ENCODE measurements around the gene PPRC1.
"Not testable (repeated sequence)": the region's sequence is repeated elsewhere in the genome, so short reads cannot be mapped to it uniquely, and the experiment has no call there.

The PPRC1 gene

DNA sequence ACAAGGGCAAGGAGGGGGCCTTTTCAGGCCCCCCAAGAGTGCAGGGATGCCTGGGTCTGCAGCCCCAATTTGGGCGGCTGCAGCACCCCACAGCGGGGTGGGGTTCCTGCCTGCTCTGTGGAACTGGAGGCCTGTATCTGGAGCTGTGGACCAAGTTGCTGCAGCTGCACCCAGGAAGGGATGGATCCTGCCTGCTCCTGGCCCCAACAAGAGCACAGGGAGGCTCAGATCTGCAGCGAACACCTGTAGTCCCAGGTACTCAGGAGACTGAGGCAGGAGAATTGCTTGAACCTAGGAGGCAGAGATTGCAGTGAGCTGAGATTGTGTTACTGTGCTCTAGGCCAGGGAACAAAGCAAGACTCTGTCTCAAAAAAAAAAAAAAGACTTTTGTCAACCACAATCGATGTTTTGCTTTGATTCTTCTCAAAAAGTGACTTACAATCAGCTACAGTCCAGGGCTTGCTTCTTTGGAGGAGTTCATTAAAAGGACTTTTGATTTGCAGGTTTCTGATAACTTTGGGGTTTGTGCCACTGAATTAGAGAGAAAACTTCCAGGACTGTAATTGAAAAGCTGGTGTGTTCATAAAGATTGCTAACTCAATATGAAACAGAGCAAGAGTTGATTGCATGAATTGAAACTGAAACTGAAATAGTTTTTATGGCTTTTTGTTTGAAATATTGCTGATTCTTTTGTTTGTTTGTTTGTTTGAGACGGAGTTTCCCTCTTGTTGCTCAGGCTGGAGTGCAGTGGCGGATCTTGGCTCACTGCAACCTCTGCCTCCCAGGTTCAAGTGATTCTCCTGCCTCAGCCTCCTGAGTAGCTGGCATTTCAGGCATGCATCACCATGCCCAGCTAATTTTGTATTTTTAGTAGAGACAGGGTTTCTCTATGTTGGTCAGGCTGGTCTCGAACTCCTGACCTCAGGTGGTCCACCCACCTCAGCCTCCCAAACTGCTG is 56.4 kb downstream of the PPRC1 start:
- H2BK15ac ChIP-seq (ENCODE audit: low read length), result peak overlapping the region; percentile 52
- H2AFZ ChIP-seq (ENCODE audit: low read length); H2AK5ac ChIP-seq (ENCODE audit: low read depth, low read length); H3K4me2 ChIP-seq (ENCODE audit: insufficient read depth, low read length, poor library complexity, severe bottlenecking); DNase-seq (ENCODE audit: low spot score); H3K79me1 ChIP-seq (ENCODE audit: low read depth, low read length); H3K4me3 ChIP-seq (ENCODE audit: low read length in 2 of 2); H3K14ac ChIP-seq (ENCODE audit: low read length); H3K36me3 ChIP-seq (replicated peaks in 1 of 2; ENCODE audit: control insufficient read depth in 2 of 2, insufficient read depth in 2 of 2, low read length in 2 of 2); H2BK12ac ChIP-seq (ENCODE audit: low read length); H3K27ac ChIP-seq (replicated peaks; ENCODE audit: low read length); H4K8ac ChIP-seq (ENCODE audit: low read depth, low read length); H3K4ac ChIP-seq (ENCODE audit: low read length); H4K91ac ChIP-seq (ENCODE audit: low read depth, low read length, poor library complexity); H3K23ac ChIP-seq (ENCODE audit: low read depth, low read length, poor library complexity); H3K4me1 ChIP-seq (ENCODE audit: control insufficient read depth in 2 of 2, insufficient read depth in 1 of 2, low read depth in 1 of 2, low read length in 2 of 2); H2BK120ac ChIP-seq (ENCODE audit: low read depth, low read length); H3K27me3 ChIP-seq (ENCODE audit: control insufficient read depth in 3 of 3, insufficient read depth in 3 of 3, low read depth in 1 of 3, low read length in 3 of 3): not testable (repeated sequence)
- H3K18ac ChIP-seq (ENCODE audit: low read length), result peak overlapping the region; percentile 24
- peak overlapping the region; percentile 77 for H2BK5ac ChIP-seq (ENCODE audit: low read length)
- H3K9ac ChIP-seq (ENCODE audit: low read depth, low read length, poor library complexity), result peak overlapping the region; percentile 56
- H3K9me3 ChIP-seq (replicated peaks in 1 of 2; ENCODE audit: control insufficient read depth in 2 of 2, insufficient read depth in 1 of 2, low read depth in 1 of 2, low read length in 2 of 2), result peaks cover 12 to 24% of the 10 kb centered on the region in 2 donors
- no CpG with 5 or more reads among the region's 7 CpGs for whole genome bisulfite sequencing, 2 donors (ENCODE audit: extremely low coverage in 2 of 2, insufficient read length in 2 of 2, insufficient replicate concordance in 1 of 2)

DNA sequence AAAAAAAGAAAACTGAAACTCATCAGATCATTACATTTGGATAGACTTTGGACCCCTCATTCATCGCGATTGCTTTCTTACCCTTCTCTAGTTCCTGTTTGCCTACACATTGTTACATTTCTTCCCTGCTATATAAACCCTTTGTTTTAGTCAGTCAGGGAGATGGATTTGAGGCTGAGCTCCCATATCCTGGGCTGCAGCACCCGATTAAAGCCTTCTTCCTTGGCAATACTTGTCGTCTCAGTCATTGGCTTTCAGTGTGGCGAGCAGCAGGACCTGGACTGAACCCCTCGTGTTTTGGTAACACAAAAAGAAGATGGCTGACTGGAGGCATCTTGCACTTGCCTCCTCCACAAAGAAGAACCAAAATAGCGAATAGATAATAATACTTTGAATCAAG is 59.1 kb downstream of the PPRC1 start:
- Histone ChIP-seq H2AK5ac (ENCODE audit: low read depth, low read length) (no peak overlapping the region), H3K27me3 (ENCODE audit: control insufficient read depth in 3 of 3, insufficient read depth in 3 of 3, low read depth in 1 of 3, low read length in 3 of 3) (peaks cover 0 to 2% (median 0%) of the 10 kb centered on the region in 3 experiments), H2BK15ac (ENCODE audit: low read length) (no peak overlapping the region), H3K9ac (ENCODE audit: low read depth, low read length, poor library complexity) (no peak overlapping the region), H3K14ac (ENCODE audit: low read length) (no peak overlapping the region), H3K4ac (ENCODE audit: low read length) (no peak overlapping the region), H3K27ac (replicated peaks; ENCODE audit: low read length) (no peak overlapping the region), H2BK5ac (ENCODE audit: low read length) (no peak overlapping the region), H3K79me1 (ENCODE audit: low read depth, low read length) (no peaks in the 10 kb centered on the region), H3K4me2 (ENCODE audit: insufficient read depth, low read length, poor library complexity, severe bottlenecking) (no peak overlapping the region), H2BK12ac (ENCODE audit: low read length) (no peak overlapping the region), H2BK120ac (ENCODE audit: low read depth, low read length) (no peak overlapping the region), H3K4me1 (ENCODE audit: control insufficient read depth in 2 of 2, insufficient read depth in 1 of 2, low read depth in 1 of 2, low read length in 2 of 2) (no peaks in the 10 kb centered on the region), H3K4me3 (ENCODE audit: low read length in 2 of 2) (no peak overlapping the region), H3K23ac (ENCODE audit: low read depth, low read length, poor library complexity) (no peak overlapping the region), H3K9me3 (replicated peaks in 1 of 2; ENCODE audit: control insufficient read depth in 2 of 2, insufficient read depth in 1 of 2, low read depth in 1 of 2, low read length in 2 of 2) (peaks cover 13 to 21% of the 10 kb centered on the region in 2 donors), H3K18ac (ENCODE audit: low read length) (no peak overlapping the region), H4K8ac (ENCODE audit: low read depth, low read length) (no peak overlapping the region), H3K36me3 (replicated peaks in 1 of 2; ENCODE audit: control insufficient read depth in 2 of 2, insufficient read depth in 2 of 2, low read length in 2 of 2) (no peaks in the 10 kb centered on the region), H4K91ac (ENCODE audit: low read depth, low read length, poor library complexity) (no peak overlapping the region), H2AFZ (ENCODE audit: low read length) (no peak overlapping the region)
- no CpG with 5 or more reads among the region's 7 CpGs for WGBS, 2 donors (ENCODE audit: extremely low coverage in 2 of 2, insufficient read length in 2 of 2, insufficient replicate concordance in 1 of 2)
- DNase-seq (ENCODE audit: low spot score), result no peak

DNA sequence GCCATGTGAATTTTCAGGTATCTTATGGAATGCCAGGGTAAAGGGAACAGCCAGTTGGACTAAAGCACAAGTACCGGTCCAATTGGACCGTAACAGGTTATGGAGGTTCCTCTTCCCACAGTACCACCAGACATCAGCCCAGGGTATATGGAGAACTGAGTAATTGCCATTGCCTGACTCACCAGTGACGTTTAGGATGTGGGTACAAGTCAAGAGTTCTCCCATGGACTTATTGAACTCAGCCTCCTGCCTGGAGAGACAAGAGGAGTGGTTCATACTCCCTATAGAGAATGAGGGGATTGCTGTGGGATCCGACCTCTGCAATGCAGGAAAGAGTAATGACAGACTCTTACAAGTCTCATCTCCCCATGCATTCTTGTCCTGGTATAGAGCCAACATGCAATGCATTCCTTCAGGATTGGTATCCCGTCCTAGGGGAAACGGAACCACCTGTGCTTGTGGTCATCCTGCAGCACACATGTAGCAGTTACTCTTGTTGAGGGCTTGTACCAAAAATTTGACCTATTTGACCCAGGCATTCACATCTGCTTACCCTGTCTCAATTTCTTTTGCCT is 62.5 kb downstream of the PPRC1 start:
- H3K18ac ChIP-seq (ENCODE audit: low read length), result no peak overlapping the region
- H3K36me3 ChIP-seq (replicated peaks in 1 of 2; ENCODE audit: control insufficient read depth in 2 of 2, insufficient read depth in 2 of 2, low read length in 2 of 2), result no peaks in the 10 kb centered on the region
- no peak overlapping the region for H2BK5ac ChIP-seq (ENCODE audit: low read length)
- no peak overlapping the region for H3K27ac ChIP-seq (replicated peaks; ENCODE audit: low read length)
- H3K9ac ChIP-seq (ENCODE audit: low read depth, low read length, poor library complexity), result no peak overlapping the region
- DNase-seq (ENCODE audit: low spot score), result no peak
- no peak overlapping the region for H3K23ac ChIP-seq (ENCODE audit: low read depth, low read length, poor library complexity)
- no peak overlapping the region for H4K91ac ChIP-seq (ENCODE audit: low read depth, low read length, poor library complexity)
- no peak overlapping the region for H3K4ac ChIP-seq (ENCODE audit: low read length)
- no peak overlapping the region for H3K14ac ChIP-seq (ENCODE audit: low read length)
- no peak overlapping the region for H2BK15ac ChIP-seq (ENCODE audit: low read length)
- no peak overlapping the region for H4K8ac ChIP-seq (ENCODE audit: low read depth, low read length)
- peaks cover 6 to 14% of the 10 kb centered on the region in 2 donors for H3K9me3 ChIP-seq (replicated peaks in 1 of 2; ENCODE audit: control insufficient read depth in 2 of 2, insufficient read depth in 1 of 2, low read depth in 1 of 2, low read length in 2 of 2)
- no peaks in the 10 kb centered on the region for H3K79me1 ChIP-seq (ENCODE audit: low read depth, low read length)
- H3K4me1 ChIP-seq (ENCODE audit: control insufficient read depth in 2 of 2, insufficient read depth in 1 of 2, low read depth in 1 of 2, low read length in 2 of 2), result no peaks in the 10 kb centered on the region
- WGBS, 2 donors (ENCODE audit: extremely low coverage in 2 of 2, insufficient read length in 2 of 2, insufficient replicate concordance in 1 of 2), result no CpG with 5 or more reads among the region's 6 CpGs
- H3K4me2 ChIP-seq (ENCODE audit: insufficient read depth, low read length, poor library complexity, severe bottlenecking), result no peak overlapping the region
- H3K27me3 ChIP-seq (ENCODE audit: control insufficient read depth in 3 of 3, insufficient read depth in 3 of 3, low read depth in 1 of 3, low read length in 3 of 3), result peaks cover 0 to 7% (median 0%) of the 10 kb centered on the region in 3 experiments
- no peak overlapping the region for H2BK12ac ChIP-seq (ENCODE audit: low read length)
- H2AK5ac ChIP-seq (ENCODE audit: low read depth, low read length), result no peak overlapping the region
- no peak overlapping the region for H2AFZ ChIP-seq (ENCODE audit: low read length)
- no peak overlapping the region for H3K4me3 ChIP-seq (ENCODE audit: low read length in 2 of 2)
- no peak overlapping the region for H2BK120ac ChIP-seq (ENCODE audit: low read depth, low read length)

DNA sequence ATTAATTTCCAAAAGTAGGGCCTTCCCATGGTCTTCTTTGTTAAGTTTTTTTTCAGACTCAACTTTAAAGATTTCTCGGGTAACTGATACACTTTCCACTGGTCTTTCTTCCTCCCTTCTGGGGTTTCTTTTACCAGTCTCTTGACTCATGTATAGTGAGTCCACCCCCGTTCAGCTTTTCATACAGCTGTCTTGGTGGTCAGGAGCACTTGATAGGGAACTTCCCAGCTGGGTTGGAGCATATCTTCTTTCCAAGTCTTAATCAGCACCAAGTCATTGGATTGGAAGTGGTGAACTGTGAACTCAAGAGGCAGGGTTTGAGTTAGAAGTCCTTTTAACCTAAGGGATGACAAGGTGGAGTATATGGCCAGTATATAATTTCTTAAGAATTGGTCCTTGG is 64.1 kb downstream of the PPRC1 start:
- WGBS, 2 donors (ENCODE audit: extremely low coverage in 2 of 2, insufficient read length in 2 of 2, insufficient replicate concordance in 1 of 2), result no CpG with 5 or more reads among the region's 2 CpGs
- Histone ChIP-seq H3K9ac (ENCODE audit: low read depth, low read length, poor library complexity) (no peak overlapping the region), H3K79me1 (ENCODE audit: low read depth, low read length) (no peaks in the 10 kb centered on the region), H3K27ac (replicated peaks; ENCODE audit: low read length) (no peak overlapping the region), H3K4me2 (ENCODE audit: insufficient read depth, low read length, poor library complexity, severe bottlenecking) (no peak overlapping the region), H2AFZ (ENCODE audit: low read length) (no peak overlapping the region), H3K9me3 (replicated peaks in 1 of 2; ENCODE audit: control insufficient read depth in 2 of 2, insufficient read depth in 1 of 2, low read depth in 1 of 2, low read length in 2 of 2) (peaks cover 3 to 15% of the 10 kb centered on the region in 2 donors), H4K91ac (ENCODE audit: low read depth, low read length, poor library complexity) (no peak overlapping the region), H2AK5ac (ENCODE audit: low read depth, low read length) (no peak overlapping the region), H2BK120ac (ENCODE audit: low read depth, low read length) (no peak overlapping the region), H3K4ac (ENCODE audit: low read length) (no peak overlapping the region), H4K8ac (ENCODE audit: low read depth, low read length) (no peak overlapping the region), H3K36me3 (replicated peaks in 1 of 2; ENCODE audit: control insufficient read depth in 2 of 2, insufficient read depth in 2 of 2, low read length in 2 of 2) (no peaks in the 10 kb centered on the region), H2BK12ac (ENCODE audit: low read length) (no peak overlapping the region), H3K27me3 (ENCODE audit: control insufficient read depth in 3 of 3, insufficient read depth in 3 of 3, low read depth in 1 of 3, low read length in 3 of 3) (peaks cover 0 to 7% (median 0%) of the 10 kb centered on the region in 3 experiments), H3K18ac (ENCODE audit: low read length) (no peak overlapping the region), H3K4me1 (ENCODE audit: control insufficient read depth in 2 of 2, insufficient read depth in 1 of 2, low read depth in 1 of 2, low read length in 2 of 2) (no peaks in the 10 kb centered on the region), H3K4me3 (ENCODE audit: low read length in 2 of 2) (no peak overlapping the region), H2BK15ac (ENCODE audit: low read length) (no peak overlapping the region), H3K23ac (ENCODE audit: low read depth, low read length, poor library complexity) (no peak overlapping the region), H2BK5ac (ENCODE audit: low read length) (no peak overlapping the region), H3K14ac (ENCODE audit: low read length) (no peak overlapping the region)
- DNase-seq (ENCODE audit: low spot score), result no peak

All from neuronal stem cell (in vitro differentiated cells).